ENCODE measurements around the gene EHD3. TPM values are rescaled to one million over a fixed set of nuclear protein-coding genes. Genes with fewer than 3 reads are reported as not detected.

The EHD3 gene
- total and polyA plus RNA-seq, 7 donors: 0.73 to 5.2 (median 1.8) TPM

DNA sequence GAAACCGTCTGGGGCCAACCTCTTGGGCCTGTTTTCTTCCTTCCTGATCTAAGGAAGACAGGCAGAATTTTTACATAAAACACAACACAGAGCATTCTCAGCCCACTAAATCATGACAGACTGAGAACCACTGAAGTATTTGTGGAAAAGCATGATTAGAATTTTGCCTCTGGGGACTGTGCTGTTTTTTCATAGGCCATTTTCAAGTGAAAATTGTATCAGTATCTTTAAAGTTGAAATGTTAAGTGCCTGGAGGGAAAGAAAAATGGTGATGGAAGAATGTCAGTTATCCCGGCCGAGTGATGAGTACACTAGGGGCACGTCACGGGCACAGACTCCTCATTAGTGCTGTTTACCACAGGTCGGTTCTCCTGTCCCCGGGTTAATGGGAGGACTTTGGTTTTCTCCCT, 36.9 kb downstream of the EHD3 start:
- H3K4me3 ChIP-seq: no peak overlapping the region
- no peak for ATAC-seq
- H3K36me3 ChIP-seq (ENCODE audit: insufficient read depth in 1 of 2, low read depth in 1 of 2): no peaks in the 10 kb centered on the region
- TF ChIP-seq, protein P1, sequence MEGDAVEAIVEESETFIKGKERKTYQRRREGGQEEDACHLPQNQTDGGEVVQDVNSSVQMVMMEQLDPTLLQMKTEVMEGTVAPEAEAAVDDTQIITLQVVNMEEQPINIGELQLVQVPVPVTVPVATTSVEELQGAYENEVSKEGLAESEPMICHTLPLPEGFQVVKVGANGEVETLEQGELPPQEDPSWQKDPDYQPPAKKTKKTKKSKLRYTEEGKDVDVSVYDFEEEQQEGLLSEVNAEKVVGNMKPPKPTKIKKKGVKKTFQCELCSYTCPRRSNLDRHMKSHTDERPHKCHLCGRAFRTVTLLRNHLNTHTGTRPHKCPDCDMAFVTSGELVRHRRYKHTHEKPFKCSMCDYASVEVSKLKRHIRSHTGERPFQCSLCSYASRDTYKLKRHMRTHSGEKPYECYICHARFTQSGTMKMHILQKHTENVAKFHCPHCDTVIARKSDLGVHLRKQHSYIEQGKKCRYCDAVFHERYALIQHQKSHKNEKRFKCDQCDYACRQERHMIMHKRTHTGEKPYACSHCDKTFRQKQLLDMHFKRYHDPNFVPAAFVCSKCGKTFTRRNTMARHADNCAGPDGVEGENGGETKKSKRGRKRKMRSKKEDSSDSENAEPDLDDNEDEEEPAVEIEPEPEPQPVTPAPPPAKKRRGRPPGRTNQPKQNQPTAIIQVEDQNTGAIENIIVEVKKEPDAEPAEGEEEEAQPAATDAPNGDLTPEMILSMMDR (IDR thresholded peaks at IDR 0.05): no peak
- 70 to 82% (median 82%) methylated on average over 7 of the region's 7 CpGs for WGBS, 3 donors
- no peak overlapping the region for H3K27ac ChIP-seq
- DNase-seq: no peak
- H3K9me3 ChIP-seq: no peaks in the 10 kb centered on the region
- H3K27me3 ChIP-seq (ENCODE audit: insufficient read depth in 3 of 3, low read length in 2 of 3): peaks cover 0 to 11% (median 0%) of the 10 kb centered on the region in 3 donors
- no peaks in the 10 kb centered on the region for H3K4me1 ChIP-seq
- intact Hi-C loops (cut with DNase I): no loop called here

DNA sequence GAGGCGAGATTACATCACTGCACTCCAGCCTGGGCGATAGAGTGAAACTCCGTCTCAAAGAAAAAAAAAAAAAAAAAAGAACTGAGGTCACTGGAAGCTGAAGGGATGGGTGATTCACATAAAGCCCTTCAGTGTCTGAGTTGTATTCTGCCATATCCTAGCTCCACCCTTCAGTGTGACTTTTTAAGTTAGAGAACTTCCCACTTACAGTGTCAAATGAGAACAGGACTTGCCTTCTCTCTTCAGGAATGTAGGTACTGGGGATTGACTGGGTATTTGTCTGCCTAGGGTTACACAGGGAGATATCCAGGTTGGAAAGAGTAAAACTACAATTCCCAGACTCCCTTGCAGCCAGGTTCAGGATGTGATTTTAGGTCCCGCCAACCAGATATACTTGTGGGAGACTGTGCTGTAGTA, 37.9 kb downstream of the EHD3 start:
- no peaks in the 10 kb centered on the region for H3K36me3 ChIP-seq (ENCODE audit: insufficient read depth in 1 of 2, low read depth in 1 of 2)
- DNase-seq (no peak), ATAC-seq (no peak)
- intact Hi-C loops (cut with DNase I): no loop called here
- TF ChIP-seq, protein P1 (IDR thresholded peaks at IDR 0.05): no peak
- no peak overlapping the region for H3K27ac ChIP-seq
- H3K27me3 ChIP-seq (ENCODE audit: insufficient read depth in 3 of 3, low read length in 2 of 3): peaks cover 0 to 12% (median 0%) of the 10 kb centered on the region in 3 donors
- H3K4me3 ChIP-seq: no peak overlapping the region
- WGBS, 3 donors: 73 to 80% (median 78%) methylated on average over 4 of the region's 4 CpGs
- H3K9me3 ChIP-seq: no peaks in the 10 kb centered on the region
- no peaks in the 10 kb centered on the region for H3K4me1 ChIP-seq

DNA sequence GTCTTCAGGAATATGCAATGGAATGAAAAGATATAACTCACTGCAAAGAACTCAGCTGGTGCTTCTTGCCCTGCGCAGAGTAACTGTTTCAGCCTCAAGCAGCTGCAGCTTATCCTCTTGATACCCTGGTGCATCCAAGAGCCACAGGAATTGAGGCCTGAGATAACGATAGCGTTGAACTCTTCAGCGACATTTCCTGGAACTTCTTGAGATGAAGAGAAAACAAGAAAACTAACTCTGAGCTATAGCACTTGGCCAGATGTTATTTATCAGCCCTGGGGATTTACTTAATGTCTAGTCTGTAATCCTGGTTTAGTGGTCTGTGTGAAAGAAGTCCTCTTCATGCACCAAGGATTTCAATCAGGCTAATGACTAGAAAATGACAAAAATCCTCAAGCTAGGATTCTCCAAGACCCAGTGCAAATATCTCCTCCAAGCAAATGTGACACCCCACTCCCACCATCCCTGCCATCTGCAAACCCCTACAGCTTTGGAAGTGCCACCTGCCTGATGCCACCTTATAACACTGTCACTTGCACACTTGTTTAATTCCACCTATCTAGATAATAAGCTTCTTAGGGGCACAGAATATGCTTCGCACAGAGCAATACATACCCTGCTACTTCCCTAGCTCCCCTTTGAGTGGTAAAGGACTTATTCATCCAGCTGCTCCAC, 40.6 kb downstream of the EHD3 start:
- peaks cover 0 to 12% (median 0%) of the 10 kb centered on the region in 3 donors for H3K27me3 ChIP-seq (ENCODE audit: insufficient read depth in 3 of 3, low read length in 2 of 3)
- intact Hi-C loops (cut with DNase I): no loop called here
- DNase-seq: no peak
- no peaks in the 10 kb centered on the region for H3K4me1 ChIP-seq
- TF ChIP-seq, protein P1 (IDR thresholded peaks at IDR 0.05): no peak
- H3K9me3 ChIP-seq: no peaks in the 10 kb centered on the region
- WGBS, 3 donors: 55 to 64% (median 56%) methylated on average over 5 of the region's 5 CpGs
- no peak overlapping the region for H3K4me3 ChIP-seq
- H3K27ac ChIP-seq: no peak overlapping the region
- ATAC-seq: no peak
- no peaks in the 10 kb centered on the region for H3K36me3 ChIP-seq (ENCODE audit: insufficient read depth in 1 of 2, low read depth in 1 of 2)

DNA sequence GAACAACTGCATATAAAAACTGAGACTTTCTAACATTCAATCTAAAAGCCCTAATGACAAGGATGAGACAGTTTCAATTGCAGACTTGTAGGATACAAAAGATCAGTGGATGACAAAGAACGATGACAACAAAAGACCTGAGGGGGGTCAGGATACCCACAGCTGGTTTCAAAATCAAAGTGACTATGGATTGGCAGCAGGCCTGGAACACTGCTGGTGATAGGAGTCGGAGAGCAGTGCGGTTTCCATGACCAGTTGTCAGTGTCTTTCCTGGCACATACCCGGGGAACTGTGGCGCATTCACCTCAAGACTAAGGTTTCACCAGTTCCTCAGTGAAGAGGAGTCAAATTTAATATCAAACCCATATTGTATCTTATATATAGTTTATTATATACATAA, 42.0 kb downstream of the EHD3 start:
- intact Hi-C loops (cut with DNase I): no loop called here
- no peaks in the 10 kb centered on the region for H3K9me3 ChIP-seq
- TF ChIP-seq, protein P1 (IDR thresholded peaks at IDR 0.05): no peak
- ATAC-seq (peak in 2 of 4 donors; percentile 67 to 74), DNase-seq (no peak)
- peaks cover 0 to 12% (median 0%) of the 10 kb centered on the region in 3 donors for H3K27me3 ChIP-seq (ENCODE audit: insufficient read depth in 3 of 3, low read length in 2 of 3)
- WGBS, 3 donors: 15 to 35% (median 29%) methylated on average over 5 of the region's 5 CpGs
- H3K4me3 ChIP-seq: no peak overlapping the region
- no peak overlapping the region for H3K27ac ChIP-seq
- H3K36me3 ChIP-seq (ENCODE audit: insufficient read depth in 1 of 2, low read depth in 1 of 2): no peaks in the 10 kb centered on the region
- no peaks in the 10 kb centered on the region for H3K4me1 ChIP-seq

DNA sequence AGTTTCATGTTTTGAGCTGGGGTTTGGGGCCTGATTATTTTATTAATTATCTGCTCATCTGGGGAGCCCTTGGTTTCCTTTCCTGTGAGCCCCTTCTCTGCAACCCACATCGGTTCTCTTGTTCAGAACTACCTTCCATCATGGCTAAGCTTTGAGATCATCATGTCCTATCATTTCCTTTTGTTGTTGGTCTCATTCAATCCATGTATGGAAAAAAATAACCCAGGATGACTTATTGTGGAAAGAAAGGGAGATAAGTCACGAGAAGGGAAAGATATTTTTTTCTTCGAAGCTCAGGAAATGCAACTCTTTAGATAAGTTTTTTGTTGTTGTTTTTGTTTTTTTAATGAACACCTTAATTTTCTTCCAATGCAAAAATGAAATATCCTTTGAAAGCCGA, 43.7 kb downstream of the EHD3 start:
- H3K27ac ChIP-seq: no peak overlapping the region
- TF ChIP-seq, protein P1 (IDR thresholded peaks at IDR 0.05): no peak
- no peak for ATAC-seq
- intact Hi-C loops (cut with DNase I): no loop called here
- H3K9me3 ChIP-seq: no peaks in the 10 kb centered on the region
- DNase-seq: no peak
- no peak overlapping the region for H3K4me3 ChIP-seq
- no peaks in the 10 kb centered on the region for H3K36me3 ChIP-seq (ENCODE audit: insufficient read depth in 1 of 2, low read depth in 1 of 2)
- H3K4me1 ChIP-seq: no peaks in the 10 kb centered on the region
- H3K27me3 ChIP-seq (ENCODE audit: insufficient read depth in 3 of 3, low read length in 2 of 3): peaks cover 0 to 12% (median 0%) of the 10 kb centered on the region in 3 donors
- 56 to 75% (median 69%) methylated on average over 4 of the region's 4 CpGs for WGBS, 3 donors

All from psoas muscle (tissue), 8 donors.